Measurements from ENCODE around the gene SLC6A17.
A peak's percentile ranks its signal among the peaks of the same experiment; 100 is the strongest.

The SLC6A17 gene

GRCh38 chr1:110150330-110151174, at the start of gene SLC6A17:
Gene SLC6A17 (plus strand): TSS chr1:110150494. CDS start chr1:110166930, 16,436 bp downstream.
- TF ChIP-seq CTCF (IDR thresholded peaks at IDR 0.05; ENCODE audit: insufficient read depth, low read length, missing control alignments): peak; percentile 26
- ChIA-PET POLR2A (no interaction called here), CTCF (interaction anchor here (0.7 to 1.6 kb wide), 6 partner anchors 9 to 50 kb away, joined by 3 to 5 read pairs (median 3); no protein-coding TSS in a partner anchor)
- no peak for DNase-seq (ENCODE audit: low read depth, low spot score)
- H3K4me3 ChIP-seq (ENCODE audit: low read depth, low read length): peak within 1 kb of the TSS; percentile 41

GRCh38 chr1:110102081-110102480, 48.2 kb upstream of the SLC6A17 start:
- H3K4me3 ChIP-seq (ENCODE audit: low read depth, low read length): no peak overlapping the region
- ChIA-PET CTCF (interaction anchor here (1.1 to 38.2 kb wide), 9 partner anchors 8 to 112 kb away, joined by 3 to 935 read pairs (median 8); partner anchors contain the start of gene UBL4B), POLR2A (no interaction called here)
- no peak for DNase-seq (ENCODE audit: low read depth, low spot score)
- no peak for TF ChIP-seq CTCF (IDR thresholded peaks at IDR 0.05; ENCODE audit: insufficient read depth, low read length, missing control alignments)

GRCh38 chr1:110106013-110106941, 44.0 kb upstream of the SLC6A17 start:
- CTCF ChIA-PET: interaction anchor here (0.7 to 38.2 kb wide), 25 partner anchors 10 to 560 kb away, joined by 3 to 935 read pairs (median 6); partner anchors contain the start of genes STRIP1 and UBL4B

GRCh38 chr1:110107867-110108469, 42.3 kb upstream of the SLC6A17 start:
- no peak for TF ChIP-seq CTCF (IDR thresholded peaks at IDR 0.05; ENCODE audit: insufficient read depth, low read length, missing control alignments)
- no peak overlapping the region for H3K4me3 ChIP-seq (ENCODE audit: low read depth, low read length)
- POLR2A ChIA-PET: no interaction called here
- CTCF ChIA-PET: interaction anchor here (1.2 to 38.2 kb wide), 8 partner anchors 8 to 388 kb away, joined by 3 to 935 read pairs (median 108); partner anchors contain the start of genes STRIP1 and UBL4B
- no peak for DNase-seq (ENCODE audit: low read depth, low spot score)

More at GRCh38 chr1:110106013-110106941, 44.0 kb upstream of the SLC6A17 start:
- no peak for DNase-seq (ENCODE audit: low read depth, low spot score)
- TF ChIP-seq CTCF (IDR thresholded peaks at IDR 0.05; ENCODE audit: insufficient read depth, low read length, missing control alignments): peak; percentile 92
- POLR2A ChIA-PET: interaction anchor here (0.6 kb wide), 1 partner anchor 72 kb away, joined by 3 read pairs; no protein-coding TSS in a partner anchor
- H3K4me3 ChIP-seq (ENCODE audit: low read depth, low read length): no peak overlapping the region

- no peak overlapping the region for H3K4me3 ChIP-seq (ENCODE audit: low read depth, low read length)
- ChIA-PET CTCF (interaction anchor here (1.7 to 38.2 kb wide), 3 partner anchors 10 to 54 kb away, joined by 8 to 935 read pairs (median 317); no protein-coding TSS in a partner anchor), POLR2A (no interaction called here)
- TF ChIP-seq CTCF (IDR thresholded peaks at IDR 0.05; ENCODE audit: insufficient read depth, low read length, missing control alignments): no peak
- DNase-seq (ENCODE audit: low read depth, low spot score): no peak
These were observed 39.2 kb upstream of the SLC6A17 start for GRCh38 chr1:110111081-110111480.
